Mammary epithelial cell (primary cell): ENCODE measurements around the gene PPIL4.

Experiments
- EZH2 ChIP-seq: IDR thresholded peaks from 2 replicates; pipeline ENCODE4 v1.6.1; 2012; ENCODE audit warnings: low read length, inconsistent platforms, borderline replicate concordance
- TF ChIP-seq, protein P1 (sequence below), 2 donors: IDR thresholded peaks in 1 of 2; conservative IDR thresholded peaks in 1 of 2; 2 replicates each; pipeline ENCODE4 v1.5.1; 2011 to 2012; ENCODE audit warnings: inconsistent platforms in 2 of 2, low read length in 2 of 2, mild to moderate bottlenecking in 2 of 2, control low read depth in 1 of 2, low read depth in 1 of 2; ENCODE audit not compliant: insufficient read depth in 1 of 2; ENCODE audit errors: extremely low read depth in 1 of 2

DNA sequence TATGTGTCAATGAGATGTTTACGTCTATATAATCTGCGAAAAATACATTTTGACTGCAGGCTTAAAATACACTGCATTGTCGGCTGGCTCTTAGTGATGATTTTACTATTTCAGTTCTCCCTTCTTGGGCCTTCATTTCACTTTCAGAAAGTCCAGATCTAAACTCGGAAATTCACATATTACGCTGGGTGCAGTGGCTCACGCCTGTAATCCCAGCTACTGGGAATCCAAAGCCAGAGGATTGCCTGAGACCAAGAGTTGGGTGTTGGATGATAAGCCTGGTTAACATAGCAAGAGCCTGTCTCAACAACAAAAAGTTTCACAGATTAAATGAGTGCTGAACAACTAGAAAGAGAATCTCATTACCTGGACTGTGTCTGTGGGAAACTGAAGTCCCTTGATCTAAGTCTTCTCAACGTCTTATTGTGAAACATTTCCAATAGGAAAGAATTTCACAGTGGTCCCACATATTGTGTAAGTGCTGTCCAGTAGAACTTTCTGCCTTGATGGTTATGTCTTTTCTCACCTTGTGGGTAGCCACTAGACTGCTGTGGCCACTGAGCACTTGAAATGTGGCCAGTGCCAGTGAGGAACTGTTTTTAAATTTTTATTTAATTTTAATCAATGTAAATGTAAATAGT is 22.2 kb upstream of the PPIL4 start:
- TF ChIP-seq, protein P1, sequence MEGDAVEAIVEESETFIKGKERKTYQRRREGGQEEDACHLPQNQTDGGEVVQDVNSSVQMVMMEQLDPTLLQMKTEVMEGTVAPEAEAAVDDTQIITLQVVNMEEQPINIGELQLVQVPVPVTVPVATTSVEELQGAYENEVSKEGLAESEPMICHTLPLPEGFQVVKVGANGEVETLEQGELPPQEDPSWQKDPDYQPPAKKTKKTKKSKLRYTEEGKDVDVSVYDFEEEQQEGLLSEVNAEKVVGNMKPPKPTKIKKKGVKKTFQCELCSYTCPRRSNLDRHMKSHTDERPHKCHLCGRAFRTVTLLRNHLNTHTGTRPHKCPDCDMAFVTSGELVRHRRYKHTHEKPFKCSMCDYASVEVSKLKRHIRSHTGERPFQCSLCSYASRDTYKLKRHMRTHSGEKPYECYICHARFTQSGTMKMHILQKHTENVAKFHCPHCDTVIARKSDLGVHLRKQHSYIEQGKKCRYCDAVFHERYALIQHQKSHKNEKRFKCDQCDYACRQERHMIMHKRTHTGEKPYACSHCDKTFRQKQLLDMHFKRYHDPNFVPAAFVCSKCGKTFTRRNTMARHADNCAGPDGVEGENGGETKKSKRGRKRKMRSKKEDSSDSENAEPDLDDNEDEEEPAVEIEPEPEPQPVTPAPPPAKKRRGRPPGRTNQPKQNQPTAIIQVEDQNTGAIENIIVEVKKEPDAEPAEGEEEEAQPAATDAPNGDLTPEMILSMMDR (conservative IDR thresholded peaks at IDR 0.05 in 1 of 2, IDR thresholded peaks at IDR 0.05 in 1 of 2; ENCODE audit: extremely low read depth in 1 of 2, insufficient read depth in 1 of 2, low read depth in 1 of 2, low read length in 2 of 2): no peak
- TF ChIP-seq EZH2: no peak
